GM23338 (cell line): ENCODE results near the gene LRIG3. TPM values are rescaled to one million over a fixed set of nuclear protein-coding genes. Genes with fewer than 3 reads are reported as not detected.
"Not testable (repeated sequence)": the region's sequence is repeated elsewhere in the genome, so short reads cannot be mapped to it uniquely, and the experiment has no call there.

ENCODE experiments used
- ATAC-seq: fragments of 200-7000 bp; cut with Tn5 transposase; 3 replicates; pipeline ENCODE4 v1.9.1; 2020
- DNase-seq: peaks from one replicate; pipeline ENCODE4 v3.0.0-alpha.2; 2015; ENCODE audit warnings: low spot score
- H2AFZ ChIP-seq: fragments of 200-600 bp; sonication (generic); 2 replicates; pipeline ENCODE4 v1.8.0; 2016; ENCODE audit warnings: antibody characterized with exemption, mild to moderate bottlenecking, moderate library complexity
- H3F3A ChIP-seq: fragments of 200-600 bp; sonication (generic); replicated peaks from 2 replicates; pipeline ENCODE4 v1.8.0; 2017; ENCODE audit warnings: antibody characterized with exemption, mixed run types, low read depth
- H3K27ac ChIP-seq: fragments of 200-600 bp; sonication (generic); 2 replicates; pipeline ENCODE4 v1.6.1; 2016; ENCODE audit warnings: low read depth
- H3K27me3 ChIP-seq: fragments of 200-600 bp; sonication (generic); 2 replicates; pipeline ENCODE4 v1.8.0; 2016; ENCODE audit warnings: mild to moderate bottlenecking, mixed run types, moderate library complexity; ENCODE audit not compliant: insufficient read depth
- H3K36me3 ChIP-seq: fragments of 200-600 bp; sonication (generic); 2 replicates; pipeline ENCODE4 v1.8.0; 2016; ENCODE audit warnings: mild to moderate bottlenecking; ENCODE audit not compliant: insufficient read depth
- H3K4me1 ChIP-seq: fragments of 200-600 bp; sonication (generic); 2 replicates; pipeline ENCODE4 v1.8.0; 2016; ENCODE audit warnings: mild to moderate bottlenecking, moderate library complexity; ENCODE audit not compliant: insufficient read depth
- H3K4me2 ChIP-seq: fragments of 200-600 bp; sonication (generic); 2 replicates; pipeline ENCODE4 v1.7.1; 2017; ENCODE audit warnings: mixed run types
- H3K4me3 ChIP-seq: fragments of 200-600 bp; sonication (generic); 2 replicates; pipeline ENCODE4 v1.6.1; 2016; ENCODE audit warnings: mixed run types
- H3K79me2 ChIP-seq: fragments of 200-600 bp; sonication (generic); replicated peaks from 2 replicates; pipeline ENCODE4 v1.8.0; 2017; ENCODE audit warnings: mild to moderate bottlenecking; ENCODE audit not compliant: insufficient read depth
- H3K9me2 ChIP-seq: fragments of 200-600 bp; sonication (generic); 2 replicates; pipeline ENCODE4 v1.8.0; 2017; ENCODE audit not compliant: insufficient read depth
- H4K20me1 ChIP-seq: fragments of 200-600 bp; sonication (generic); replicated peaks from 2 replicates; pipeline ENCODE4 v1.8.0; 2017; ENCODE audit warnings: mild to moderate bottlenecking; ENCODE audit not compliant: insufficient read depth
- H3K27ac Mint-ChIP-seq: 2 replicates; pipeline ENCODE4 v1.8.0; 2020; ENCODE audit warnings: inconsistent platforms, mild to moderate bottlenecking, moderate library complexity, mixed read lengths
- H3K27me3 Mint-ChIP-seq: 3 replicates; pipeline ENCODE4 v1.8.0; 2022; ENCODE audit warnings: low read depth, mild to moderate bottlenecking, moderate library complexity, mixed read lengths, inconsistent platforms; ENCODE audit not compliant: insufficient read depth, poor library complexity
- H3K36me3 Mint-ChIP-seq: 3 replicates; pipeline ENCODE4 v1.8.0; 2021; ENCODE audit warnings: low read depth, mild to moderate bottlenecking, inconsistent platforms, moderate library complexity, mixed read lengths
- H3K4me1 Mint-ChIP-seq: 3 replicates; pipeline ENCODE4 v1.8.0; 2020; ENCODE audit warnings: mild to moderate bottlenecking, inconsistent platforms, mixed read lengths
- H3K4me3 Mint-ChIP-seq: 3 replicates; pipeline ENCODE4 v1.8.0; 2021; ENCODE audit warnings: moderate library complexity, mild to moderate bottlenecking, inconsistent platforms, mixed read lengths
- H3K9me3 Mint-ChIP-seq: 3 replicates; pipeline ENCODE4 v1.8.0; 2020; ENCODE audit warnings: moderate library complexity, mild to moderate bottlenecking, inconsistent platforms, mixed read lengths
- CREB1 ChIP-seq: fragments of 250-450 bp; sonication (Bioruptor Pico); IDR thresholded peaks from 2 replicates; pipeline ENCODE4 v1.5.0; 2020; ENCODE audit warnings: low read depth, mild to moderate bottlenecking, moderate library complexity
- CTCF ChIP-seq, 2 experiments: fragments of 200-600 bp in 1 of 2; sonication (generic) in 1 of 2; conservative IDR thresholded peaks; 2 replicates each; pipeline versions ENCODE4 v1.5.1 to v1.6.1; 2016 to 2017; ENCODE audit warnings: antibody characterized with exemption in 2 of 2, low read depth in 2 of 2, mild to moderate bottlenecking in 2 of 2, moderate library complexity in 1 of 2
- EZH2 ChIP-seq: fragments of 200-600 bp; sonication (generic); IDR thresholded peaks from one replicate; pipeline ENCODE4 v1.8.0; 2017; ENCODE audit warnings: antibody characterized with exemption, mild to moderate bottlenecking, low read depth; ENCODE audit not compliant: unreplicated experiment
- EZH2phosphoT487 ChIP-seq: fragments of 200-600 bp; sonication (generic); IDR thresholded peaks from one replicate; pipeline ENCODE4 v1.8.1; 2018; ENCODE audit warnings: antibody characterized with exemption; ENCODE audit not compliant: unreplicated experiment
- NANOG ChIP-seq: IDR thresholded peaks from 2 replicates; pipeline ENCODE4 v1.6.1; 2016; ENCODE audit warnings: antibody characterized with exemption, borderline replicate concordance
- POLR2AphosphoS5 ChIP-seq: IDR thresholded peaks from 2 replicates; pipeline ENCODE4 v1.6.1; 2016; ENCODE audit warnings: antibody characterized with exemption, low read depth
- REST ChIP-seq: IDR thresholded peaks from one replicate; pipeline ENCODE4 v1.6.1; 2018; ENCODE audit warnings: antibody characterized with exemption; ENCODE audit not compliant: unreplicated experiment
- STAT1 ChIP-seq: IDR thresholded peaks from one replicate; pipeline ENCODE4 v1.6.1; 2016; ENCODE audit warnings: antibody characterized with exemption; ENCODE audit not compliant: unreplicated experiment
- ZNF114 ChIP-seq: fragments of 250-450 bp; sonication (Bioruptor Pico); IDR thresholded peaks from 2 replicates; pipeline ENCODE4 v1.5.0; 2020; ENCODE audit warnings: mild to moderate bottlenecking, moderate library complexity
- ZNF331 ChIP-seq: fragments of 250-450 bp; sonication (Bioruptor Pico); IDR thresholded peaks from 2 replicates; pipeline ENCODE4 v1.5.0; 2020; ENCODE audit warnings: low read depth, mild to moderate bottlenecking, moderate library complexity
- ZNF462 ChIP-seq: fragments of 250-450 bp; sonication (Bioruptor Pico); IDR thresholded peaks from 2 replicates; pipeline ENCODE4 v1.5.0; 2020; ENCODE audit warnings: mild to moderate bottlenecking, moderate library complexity
- polyA plus RNA-seq: library from polyadenylated mRNA; unstranded; fragments of >200 nt; fragmentation: Nextera tagmentation; extraction: Ambion mirVana; gene quantifications from 2 replicates; pipeline ENCODE4 v1.2.1, GENCODE V29; 2016
- total RNA-seq: library from RNA; depleted of rRNA; stranded (reverse); fragments of >200 nt; shearing (Covaris generic); gene quantifications from 2 replicates; pipeline ENCODE4 v1.2.3, GENCODE V29; 2014

The LRIG3 gene
- total and polyA plus RNA-seq, 2 experiments from 2014 or later: 1.6 to 7.5 TPM

- H3K4me1 Mint-ChIP-seq, H3K9me2 ChIP-seq, DNase-seq, H3K36me3 Mint-ChIP-seq, H3K4me2 ChIP-seq, H3K27ac Mint-ChIP-seq, H3K36me3 ChIP-seq, H3K4me3 Mint-ChIP-seq, H3F3A ChIP-seq, H4K20me1 ChIP-seq, H3K79me2 ChIP-seq, H3K27ac ChIP-seq, H3K4me3 ChIP-seq, H3K9me3 Mint-ChIP-seq, H2AFZ ChIP-seq, ATAC-seq: not testable (repeated sequence)
- H3K27me3 Mint-ChIP-seq: peaks cover 23% of the 10 kb centered on the region
- Histone ChIP-seq H3K4me1 (peaks cover 16% of the 10 kb centered on the region), H3K27me3 (peaks cover 39% of the 10 kb centered on the region)
These were observed 64.7 kb downstream of the LRIG3 start for GRCh38 chr12:58855630-58856029.

- Mint-ChIP-seq H3K27me3 (no peaks in the 10 kb centered on the region), H3K36me3 (no peaks in the 10 kb centered on the region), H3K4me3 (no peak overlapping the region), H3K9me3 (no peaks in the 10 kb centered on the region; the same call in 2 of the 3 replicates), H3K27ac (no peak overlapping the region), H3K4me1 (peaks cover 4% of the 10 kb centered on the region; the same call in 2 of the 3 replicates)
- Histone ChIP-seq H2AFZ (no peak overlapping the region), H3K4me3 (no peak overlapping the region), H3K4me2 (no peak overlapping the region), H3K36me3 (no peaks in the 10 kb centered on the region), H3K79me2 (no peaks in the 10 kb centered on the region), H3K4me1 (0 out of 2 replicates have a peak, but pooled peaks cover 3% of the 10 kb centered on the region), H3K27me3 (no peaks in the 10 kb centered on the region), H4K20me1 (no peaks in the 10 kb centered on the region; the same call in 1 of the 2 replicates), H3K9me2 (no peaks in the 10 kb centered on the region), H3F3A (no peaks in the 10 kb centered on the region), H3K27ac (no peak overlapping the region)
- DNase-seq (no peak), ATAC-seq (no peak)
- TF ChIP-seq REST: no peak
- no peak for TF ChIP-seq ZNF331 (CRISPR knock-in tag)
- no peak for TF ChIP-seq ZNF462 (CRISPR knock-in tag)
- TF ChIP-seq CREB1 (CRISPR knock-in tag): no peak
- TF ChIP-seq EZH2: no peak
- TF ChIP-seq NANOG: no peak
- no peak for TF ChIP-seq POLR2AphosphoS5
- no peak for TF ChIP-seq EZH2phosphoT487
- TF ChIP-seq STAT1: no peak
- no peak for TF ChIP-seq CTCF (conservative IDR thresholded peaks at IDR 0.05; ENCODE audit: low read depth in 2 of 2)
- TF ChIP-seq ZNF114: no peak
These were observed 69.5 kb downstream of the LRIG3 start for GRCh38 chr12:58850826-58851225.
